HG03442 (cell line): Measurements from ENCODE around the gene BMPR1A.
A peak's percentile ranks its signal among the peaks of the same experiment; 100 is the strongest.

Experiments
- ATAC-seq: cut with Tn5 transposase; IDR thresholded peaks from one replicate; pipeline ENCODE4 v1.9.1; 2021; ENCODE audit warnings: mild to moderate bottlenecking, moderate library complexity; ENCODE audit not compliant: unreplicated experiment

Gene BMPR1A

GRCh38 chr10:86756511-86757112 is at the start of gene BMPR1A:
TSS of gene BMPR1A (plus strand) at chr10:86756619. CDS start at chr10:86876019, 119,400 bp downstream.
- ATAC-seq = peak; percentile 32

DNA sequence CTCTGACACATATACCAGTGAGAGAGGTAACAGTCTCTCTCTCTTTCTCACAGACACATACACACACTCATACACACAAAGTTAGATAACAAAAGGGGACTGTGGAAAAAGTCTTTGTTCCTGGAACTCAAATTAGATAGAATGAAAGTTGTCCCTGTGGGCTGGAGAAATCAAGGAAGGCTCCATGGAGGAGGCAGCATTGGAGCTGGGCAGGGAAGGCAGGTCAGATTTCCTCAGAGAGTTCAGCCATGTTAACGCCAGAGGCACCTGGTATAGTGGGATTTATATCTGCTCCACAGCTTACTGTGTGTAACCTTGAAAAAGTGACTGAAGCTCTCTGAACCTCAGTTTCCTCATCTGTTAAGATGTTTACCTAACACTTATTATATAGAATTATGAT is 49.4 kb upstream of the BMPR1A start:
- no peak for ATAC-seq

DNA sequence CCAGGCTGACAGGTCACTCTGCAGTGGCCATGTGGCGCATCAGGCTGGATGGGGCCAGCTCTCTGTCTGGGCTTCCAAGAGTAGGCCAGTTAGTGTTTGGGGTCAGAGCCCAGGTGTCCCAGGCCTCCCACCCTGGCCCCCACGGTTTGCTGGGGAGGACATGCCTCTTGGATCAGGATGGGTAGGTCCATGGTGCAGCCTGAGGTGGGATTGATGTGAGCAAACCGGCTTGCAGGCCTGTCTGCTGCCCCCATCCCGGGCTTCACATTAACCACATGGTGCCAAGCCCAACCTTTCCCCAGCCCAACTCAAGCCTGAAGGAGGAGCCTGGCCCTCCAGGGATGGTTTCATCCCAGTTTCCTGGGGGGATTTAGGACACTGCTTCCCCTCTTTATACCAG is 48.9 kb upstream of the BMPR1A start:
- no peak for ATAC-seq

- ATAC-seq = no peak
These were observed 48.2 kb upstream of the BMPR1A start for GRCh38 chr10:86708068-86708782.

- no peak for ATAC-seq
These were observed 47.5 kb upstream of the BMPR1A start for GRCh38 chr10:86708783-86709380.

DNA sequence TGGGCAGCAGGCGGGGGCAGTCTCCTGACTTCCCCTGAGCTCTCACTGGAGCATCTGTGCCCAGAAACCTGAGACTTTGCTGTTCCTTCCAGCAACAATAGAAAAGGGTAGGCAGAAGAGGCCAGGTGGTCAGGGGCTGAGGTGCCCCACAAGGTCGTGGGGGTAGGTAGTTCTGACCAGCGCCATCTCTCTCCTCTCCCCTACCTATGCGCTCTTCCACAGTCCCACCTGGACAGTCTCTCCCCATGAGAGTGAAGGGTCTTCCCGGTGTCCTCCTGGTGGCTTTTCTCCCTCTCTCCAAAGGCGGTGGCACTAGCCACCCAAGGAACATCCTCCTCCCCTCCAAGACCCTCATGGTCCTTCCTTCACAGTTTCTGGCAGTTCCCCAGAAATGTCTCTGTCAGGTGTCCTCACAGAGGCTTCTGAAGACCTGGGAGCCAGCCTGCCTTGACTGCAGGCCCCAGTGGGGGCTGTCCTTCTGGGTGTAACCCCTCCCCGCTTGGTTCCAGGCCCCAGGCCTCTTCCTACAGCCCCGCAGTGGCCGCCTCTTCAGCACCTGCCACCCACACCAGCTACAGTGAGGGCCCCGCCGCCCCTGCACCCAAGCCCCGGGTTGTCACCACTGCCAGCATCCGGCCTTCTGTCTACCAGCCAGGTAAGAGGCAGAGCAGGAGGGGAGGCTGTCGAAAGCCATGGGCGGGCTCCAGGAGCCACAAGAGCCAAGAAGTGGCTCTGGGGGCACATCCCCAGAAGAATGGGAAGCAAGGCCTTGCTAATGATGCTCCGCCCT is 46.8 kb upstream of the BMPR1A start:
- no peak for ATAC-seq

DNA sequence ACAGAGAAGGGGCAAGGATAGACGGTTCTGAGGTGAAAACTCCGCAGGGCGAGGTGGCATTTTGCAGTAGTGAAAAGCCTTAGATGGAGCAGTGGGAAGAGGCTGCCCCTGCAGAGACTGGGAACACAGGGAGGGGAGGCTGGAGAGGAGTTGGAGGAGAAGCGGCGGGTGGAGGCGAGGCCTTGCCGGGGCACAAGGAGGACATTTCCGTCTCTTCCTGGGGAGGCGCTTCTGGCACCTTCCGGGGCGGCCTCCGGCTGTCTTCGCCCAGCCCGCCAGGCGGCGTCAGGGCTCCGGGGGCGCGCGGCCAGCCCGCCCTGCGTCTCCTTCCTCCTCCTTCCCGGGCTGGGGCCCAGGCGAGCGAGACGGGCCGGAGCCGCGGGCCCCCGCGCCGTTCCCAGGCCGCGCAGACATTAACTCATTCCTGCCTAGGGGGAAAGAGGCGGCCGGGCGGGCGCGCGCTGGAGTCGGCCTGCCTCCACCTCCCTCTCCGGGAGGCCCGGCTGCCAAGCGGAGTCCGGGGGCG is 45.4 kb upstream of the BMPR1A start:
- peak; percentile 90 for ATAC-seq

DNA sequence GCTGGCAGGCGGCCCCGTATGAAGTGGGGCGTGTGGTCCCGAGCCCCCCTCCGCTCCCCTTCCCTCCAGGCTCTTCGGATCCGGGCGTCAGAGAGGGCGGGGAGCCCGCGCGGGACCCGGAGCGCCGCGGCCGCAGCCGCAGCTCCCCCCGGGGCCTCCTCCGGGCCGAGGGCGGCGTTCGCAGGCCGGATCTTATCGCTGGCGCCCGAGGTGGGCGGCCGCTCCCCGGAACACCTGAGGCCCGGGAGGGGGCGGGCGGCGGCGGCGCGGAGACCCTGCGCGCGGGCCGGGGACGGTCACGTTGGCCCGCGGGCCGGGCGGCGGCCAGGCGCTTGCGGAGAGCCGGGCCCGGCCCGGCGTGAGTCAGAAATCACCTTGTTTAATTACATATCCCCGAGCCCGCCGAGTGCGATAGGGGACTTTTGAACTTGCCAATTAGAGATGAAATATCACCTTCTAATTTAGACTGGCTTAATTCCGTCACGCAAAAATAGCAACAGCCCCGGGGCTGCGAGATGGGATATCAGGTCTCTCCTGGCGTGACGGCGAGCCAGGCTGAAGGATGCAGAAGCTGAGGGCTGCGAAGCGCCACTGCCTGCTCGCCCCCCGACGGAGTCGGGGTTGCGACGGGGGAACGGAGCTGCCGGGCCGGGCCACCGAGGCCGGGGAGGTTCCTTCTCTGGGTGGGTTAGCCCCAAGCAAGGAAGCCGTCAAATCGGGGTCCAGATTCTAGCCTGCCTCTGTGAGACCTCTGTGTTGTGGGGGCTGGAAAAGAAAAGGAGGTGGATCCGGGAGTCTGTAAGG is 44.7 kb upstream of the BMPR1A start:
- peak; percentile 38 for ATAC-seq

DNA sequence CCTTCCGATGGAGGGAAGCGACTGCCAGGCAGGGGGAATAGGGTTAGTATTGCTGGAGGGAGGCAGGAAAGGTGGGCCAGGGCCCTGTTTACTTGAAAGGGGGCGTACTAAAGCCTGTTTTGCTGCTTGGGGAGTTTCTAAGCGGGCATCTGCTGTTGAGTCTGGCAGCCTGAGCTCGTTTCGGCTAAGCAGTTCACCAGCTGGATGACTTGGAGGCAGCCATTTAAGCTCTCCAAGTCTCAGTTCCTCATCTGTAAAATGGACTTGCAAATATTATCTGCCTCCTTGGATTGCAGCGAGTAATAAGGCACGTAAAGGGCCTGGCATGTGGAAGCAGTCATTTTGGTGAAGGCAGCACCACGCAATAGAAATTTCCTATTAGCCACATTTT is 44.1 kb upstream of the BMPR1A start:
- ATAC-seq = peak; percentile 13

DNA sequence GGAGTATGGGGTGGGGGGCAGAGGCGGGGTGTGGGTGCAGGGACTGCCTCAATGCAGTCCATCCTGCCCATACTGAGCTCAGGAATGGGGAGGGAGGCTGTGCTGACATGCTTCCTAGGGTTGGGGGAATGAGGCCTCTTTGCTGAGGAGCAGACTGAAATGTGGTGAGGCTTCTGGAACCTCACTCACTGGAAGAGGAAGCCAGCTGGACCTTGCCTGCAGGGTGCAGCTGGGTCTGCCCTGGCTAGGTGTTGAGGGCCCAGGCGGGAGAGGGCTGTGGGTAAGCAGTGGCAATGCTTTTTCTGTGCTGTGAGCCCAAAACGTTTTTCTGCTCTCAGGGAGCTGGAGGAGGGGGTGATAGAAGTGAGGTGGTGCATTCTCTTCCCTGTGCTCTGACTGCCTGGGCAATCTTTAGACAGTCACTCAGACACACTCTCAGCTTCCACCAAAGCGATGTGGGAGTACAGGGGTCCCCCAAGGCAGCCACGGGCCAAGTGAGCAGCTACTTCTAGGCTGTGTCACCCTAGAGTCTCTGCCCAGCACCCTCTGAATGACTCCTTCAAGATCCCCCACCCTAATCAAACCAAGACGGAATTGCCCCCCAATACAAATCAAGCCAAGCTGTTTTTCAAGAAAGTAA is 41.1 kb upstream of the BMPR1A start:
- ATAC-seq = no peak

DNA sequence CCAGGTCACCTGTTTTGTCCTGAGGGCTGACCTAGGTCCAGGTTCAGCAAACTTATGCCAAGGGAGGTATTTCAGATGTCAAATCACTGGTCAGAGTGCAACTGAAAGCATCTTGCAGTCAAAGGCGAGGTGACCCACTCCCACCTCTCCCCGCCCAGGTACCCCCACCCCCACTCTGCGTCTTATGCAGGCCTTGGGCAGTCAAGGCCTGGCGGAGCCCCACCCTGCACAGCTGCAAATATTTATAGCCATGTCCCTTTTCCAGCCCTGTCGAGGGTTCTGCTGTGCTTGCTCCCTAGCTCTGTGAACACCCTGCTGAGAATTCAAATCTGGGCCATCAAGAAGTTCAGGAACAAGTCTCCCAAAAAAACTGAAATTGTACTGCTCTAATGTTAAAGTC is 40.6 kb upstream of the BMPR1A start:
- ATAC-seq = no peak

GRCh38 chr10:86716466-86716865 is 40.0 kb upstream of the BMPR1A start:
- ATAC-seq = no peak

DNA sequence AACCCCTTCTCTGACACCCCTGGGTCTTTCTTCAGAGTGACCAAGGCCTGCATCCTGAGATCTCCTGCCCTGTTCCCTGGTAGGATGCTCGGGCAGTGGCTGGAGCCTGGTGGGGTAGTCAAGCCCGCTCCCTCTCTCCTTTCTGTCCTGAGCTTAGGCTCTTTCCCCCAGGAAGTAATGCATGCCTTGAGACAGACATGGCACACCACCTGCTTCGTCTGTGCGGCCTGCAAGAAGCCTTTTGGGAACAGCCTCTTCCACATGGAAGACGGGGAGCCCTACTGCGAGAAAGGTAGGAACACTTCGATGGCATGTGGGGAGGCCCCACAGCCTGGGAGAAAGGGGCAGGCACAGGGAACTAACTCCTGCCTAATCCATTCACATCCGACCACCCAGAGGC is 37.9 kb upstream of the BMPR1A start:
- ATAC-seq = no peak

- no peak for ATAC-seq
These were observed 35.2 kb upstream of the BMPR1A start for GRCh38 chr10:86721232-86721631.

DNA sequence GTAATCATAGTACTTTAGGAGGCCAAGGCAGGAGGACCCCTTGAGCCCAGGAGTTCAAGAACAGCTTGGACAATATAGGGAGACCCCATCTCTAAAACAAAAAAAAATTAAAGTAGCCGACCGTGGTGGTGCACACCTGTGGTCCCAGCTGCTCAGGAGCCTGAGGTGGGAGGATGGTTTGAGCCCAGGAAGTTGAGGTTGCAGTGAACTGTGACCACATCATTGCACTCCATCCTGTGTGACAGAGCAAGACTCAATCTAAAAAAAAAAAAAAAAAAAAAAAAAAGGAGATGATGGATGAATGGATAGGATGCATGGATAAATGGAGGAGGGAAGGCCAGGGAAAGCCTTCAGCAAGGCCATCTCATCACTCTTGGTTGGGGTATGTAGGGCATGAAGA is 33.4 kb upstream of the BMPR1A start:
- ATAC-seq = no peak

DNA sequence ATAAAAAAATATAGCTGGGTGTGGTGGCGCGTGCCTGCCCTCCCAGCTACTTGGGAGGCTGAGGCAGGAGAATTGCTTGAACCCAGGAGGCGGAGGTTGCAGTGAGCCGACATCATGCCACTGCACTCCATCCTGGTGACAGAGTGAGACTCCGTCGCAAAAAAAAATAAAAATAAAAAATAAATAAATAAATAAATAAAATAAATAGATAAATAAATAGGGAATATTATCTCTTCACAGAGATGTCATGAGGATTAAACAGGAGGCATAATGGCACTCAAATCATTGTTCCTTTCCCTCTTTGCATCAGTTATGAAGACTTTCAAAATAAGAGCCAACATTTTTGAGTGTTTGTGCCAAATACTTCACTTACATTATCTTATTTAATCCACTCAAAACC is 32.0 kb upstream of the BMPR1A start:
- ATAC-seq = no peak

DNA sequence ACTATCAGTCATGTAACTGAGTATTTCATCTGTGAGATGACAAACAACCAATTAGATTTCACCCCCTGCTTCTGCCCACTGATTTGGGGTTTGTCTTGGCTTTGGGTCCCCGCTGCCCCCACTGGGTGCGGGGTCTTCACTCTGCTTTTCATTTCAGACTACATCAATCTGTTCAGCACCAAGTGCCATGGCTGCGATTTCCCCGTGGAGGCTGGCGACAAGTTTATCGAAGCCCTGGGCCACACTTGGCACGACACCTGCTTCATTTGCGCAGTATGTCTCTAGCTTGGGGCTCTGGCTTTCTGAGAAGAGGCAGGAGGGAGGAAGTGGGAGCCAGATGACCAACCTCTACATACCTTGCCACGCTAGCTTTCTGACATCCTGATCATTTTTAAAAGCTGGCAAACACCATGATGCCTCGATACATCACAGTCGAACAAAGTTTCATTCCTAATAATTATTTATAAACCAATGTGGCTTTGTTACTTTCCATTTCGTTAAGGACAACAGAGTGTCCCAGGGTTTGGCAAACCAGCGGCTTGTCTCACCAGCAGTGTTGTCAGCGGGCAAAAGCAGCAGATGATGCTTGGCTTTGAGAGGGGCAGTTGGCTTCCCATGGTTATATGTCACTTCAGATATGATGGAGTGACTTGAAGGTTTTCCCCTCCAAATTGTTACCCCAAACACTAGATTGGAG is 30.3 kb upstream of the BMPR1A start:
- ATAC-seq = no peak

GRCh38 chr10:86726677-86726999 is 29.8 kb upstream of the BMPR1A start:
- no peak for ATAC-seq

- ATAC-seq = no peak
These were observed 28.9 kb upstream of the BMPR1A start for GRCh38 chr10:86727470-86727869.

DNA sequence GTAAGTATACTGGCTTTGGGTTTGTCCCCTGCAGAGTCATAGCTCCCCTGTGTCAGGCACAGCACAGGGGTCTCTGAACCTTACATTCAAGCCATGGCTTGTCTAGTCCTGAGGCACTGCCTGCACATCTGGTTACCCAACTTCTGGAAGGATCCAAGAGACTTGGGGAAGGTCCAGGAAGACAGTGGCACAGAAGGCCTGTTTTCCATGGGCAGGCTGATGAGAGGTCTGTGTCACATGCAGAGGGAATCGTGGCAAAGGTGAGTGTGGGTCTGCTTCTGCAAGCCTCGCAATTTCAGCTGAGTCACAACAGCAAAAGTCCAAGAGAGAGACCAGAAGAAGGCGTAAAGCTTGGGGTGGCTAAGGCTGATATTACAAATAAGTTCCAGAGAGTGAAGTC is 28.4 kb upstream of the BMPR1A start:
- ATAC-seq = no peak
